ENCODE measurements around the gene OBSCN. TPM values are rescaled to one million over a fixed set of nuclear protein-coding genes. Genes with fewer than 3 reads are reported as not detected.
"Not testable (repeated sequence)": the region's sequence is repeated elsewhere in the genome, so short reads cannot be mapped to it uniquely, and the experiment has no call there.

OBSCN gene
- polyA plus RNA-seq, 3 donors, result 31.3 to 43.8 (median 35.6) TPM

GRCh38 chr1:228178737-228179684 lies 28.8 kb upstream of the OBSCN start:
- DNase-seq (ENCODE audit: extremely low read depth in 1 of 11, low read depth in 9 of 11, low spot score in 4 of 11), result no peak

DNA sequence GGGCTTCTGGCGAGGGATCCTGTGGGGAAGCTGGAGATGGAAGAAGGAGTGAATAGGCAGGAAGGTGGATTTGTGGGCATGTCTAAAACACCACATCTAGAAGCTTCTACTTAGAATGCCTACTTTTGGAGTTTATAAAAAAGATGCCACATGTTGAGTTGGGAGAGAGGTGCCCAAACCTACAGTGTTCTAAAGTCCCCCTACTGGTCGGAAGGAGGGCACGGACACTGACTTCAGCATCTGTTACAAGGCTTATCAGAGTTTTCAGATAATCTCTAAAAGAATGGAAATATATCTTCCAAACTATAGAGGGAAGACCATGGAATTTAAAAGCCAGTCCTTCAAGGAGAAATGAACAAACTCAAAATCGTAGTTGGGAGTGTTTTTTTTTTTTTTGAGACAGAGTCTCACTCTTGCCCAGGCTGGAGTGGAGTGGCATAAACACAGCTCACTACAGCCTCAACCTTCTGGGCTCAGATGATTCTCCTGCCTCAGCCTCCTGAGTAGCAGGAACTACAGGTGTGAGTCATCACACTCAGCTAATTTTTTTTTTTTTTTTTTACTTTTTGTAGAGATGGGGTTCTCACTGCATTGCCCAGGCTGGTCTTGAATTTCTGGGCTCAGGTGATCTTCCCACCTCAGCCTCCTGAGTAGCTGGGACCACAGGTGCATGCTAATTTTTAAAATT lies 27.4 kb upstream of the OBSCN start:
- no peak for DNase-seq (ENCODE audit: extremely low read depth in 1 of 11, low read depth in 9 of 11, low spot score in 4 of 11)

DNA sequence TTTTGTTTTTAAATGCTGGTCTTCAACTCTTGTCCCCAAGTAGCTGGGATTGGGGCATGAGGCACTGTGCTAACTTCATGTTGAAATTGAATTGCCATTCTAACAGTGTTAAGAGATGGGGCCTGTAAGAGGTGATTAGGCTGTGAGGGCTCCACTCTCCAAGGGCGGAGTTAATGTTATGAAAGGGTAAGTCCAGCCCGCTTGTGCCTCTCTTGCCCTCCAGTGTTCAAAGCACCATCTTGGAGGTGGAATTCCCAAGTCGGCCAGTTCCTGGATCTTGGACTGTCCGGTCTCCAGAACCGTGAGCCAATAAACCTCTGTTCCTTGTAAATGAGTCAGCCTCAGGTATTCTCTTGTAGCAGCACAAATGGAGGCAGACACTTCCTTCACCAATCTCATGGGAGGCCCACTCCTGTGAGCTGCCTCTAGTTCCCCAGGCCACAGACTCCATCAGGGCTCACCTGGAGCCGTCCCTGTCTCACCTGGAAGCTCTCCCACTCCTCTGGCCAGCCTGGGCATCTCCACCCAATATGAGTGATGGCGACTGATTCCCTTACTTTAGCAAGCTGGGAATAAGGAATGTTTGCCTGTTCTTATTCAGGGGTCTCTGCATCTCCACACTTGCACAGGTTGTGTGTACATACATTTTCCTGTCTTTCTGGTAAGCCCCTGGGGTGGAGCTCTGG lies 26.7 kb upstream of the OBSCN start:
- DNase-seq (ENCODE audit: extremely low read depth in 1 of 11, low read depth in 9 of 11, low spot score in 4 of 11), result no peak

- no peak for DNase-seq (ENCODE audit: extremely low read depth in 1 of 11, low read depth in 9 of 11, low spot score in 4 of 11)
Observed at GRCh38 chr1:228181645-228182034, 26.2 kb upstream of the OBSCN start.

DNA sequence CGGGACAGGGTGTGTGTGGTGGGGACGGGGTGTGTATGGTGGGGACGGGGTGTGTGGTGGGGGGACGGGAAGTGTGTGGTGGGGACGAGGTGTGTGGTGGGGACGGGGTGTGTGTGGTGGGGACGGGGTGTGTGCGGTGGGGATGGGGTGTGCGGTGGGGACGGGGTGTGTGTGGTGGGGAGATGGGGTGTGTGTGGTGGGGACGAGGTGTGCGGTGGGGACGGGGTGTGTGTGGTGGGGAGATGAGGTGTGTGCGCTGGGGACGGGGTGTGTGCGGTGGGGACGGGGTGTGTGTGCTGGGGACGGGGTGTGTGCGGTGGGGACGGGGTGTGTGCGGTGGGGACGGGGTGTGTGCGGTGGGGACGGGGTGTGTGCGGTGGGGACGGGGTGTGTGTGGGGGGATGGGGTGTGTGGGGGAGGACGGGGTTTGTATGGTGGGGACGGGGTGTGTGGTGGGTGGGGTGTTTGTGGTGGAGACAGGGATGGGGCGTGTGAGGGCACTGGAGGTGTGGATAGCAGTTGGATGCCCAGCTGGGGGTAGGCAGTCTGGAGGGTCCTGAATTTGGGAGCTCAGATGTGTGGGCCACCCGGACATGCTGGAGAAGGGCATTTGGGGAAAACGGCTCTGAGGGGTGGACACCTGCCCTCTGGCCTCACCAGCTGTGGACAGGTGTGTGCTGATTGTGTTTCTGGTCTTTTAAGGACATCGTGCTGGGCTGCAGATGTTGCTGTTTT lies 25.4 kb upstream of the OBSCN start:
- no peak for DNase-seq (ENCODE audit: extremely low read depth in 1 of 11, low read depth in 9 of 11, low spot score in 4 of 11)

GRCh38 chr1:228184152-228184551 lies 23.7 kb upstream of the OBSCN start:
- DNase-seq (ENCODE audit: extremely low read depth in 1 of 11, low read depth in 9 of 11, low spot score in 4 of 11), result no peak

- DNase-seq (ENCODE audit: extremely low read depth in 1 of 11, low read depth in 9 of 11, low spot score in 4 of 11), result no peak
Observed at GRCh38 chr1:228185641-228185965, 22.2 kb upstream of the OBSCN start.

DNA sequence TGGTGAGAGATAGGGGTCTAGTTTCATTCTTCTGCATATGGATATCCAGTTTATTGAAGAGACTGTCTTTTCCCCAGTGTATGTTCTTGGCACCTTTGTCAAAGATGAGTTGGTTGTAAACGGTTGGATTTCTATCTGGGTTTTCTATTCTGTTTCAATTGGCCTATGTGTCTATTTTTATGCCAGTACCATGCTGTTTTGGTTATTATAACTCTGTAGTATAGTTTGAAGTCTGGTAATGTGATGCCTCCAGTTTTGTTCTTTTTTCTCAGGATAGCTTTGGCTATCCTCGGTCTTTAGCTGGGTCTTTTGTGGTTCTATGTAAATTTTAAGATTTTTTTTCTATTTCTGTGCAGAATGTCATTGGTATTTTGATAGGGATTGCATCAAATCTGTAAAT lies 19.6 kb upstream of the OBSCN start:
- not testable (repeated sequence) for DNase-seq (ENCODE audit: extremely low read depth in 1 of 11, low read depth in 9 of 11, low spot score in 4 of 11)

DNA sequence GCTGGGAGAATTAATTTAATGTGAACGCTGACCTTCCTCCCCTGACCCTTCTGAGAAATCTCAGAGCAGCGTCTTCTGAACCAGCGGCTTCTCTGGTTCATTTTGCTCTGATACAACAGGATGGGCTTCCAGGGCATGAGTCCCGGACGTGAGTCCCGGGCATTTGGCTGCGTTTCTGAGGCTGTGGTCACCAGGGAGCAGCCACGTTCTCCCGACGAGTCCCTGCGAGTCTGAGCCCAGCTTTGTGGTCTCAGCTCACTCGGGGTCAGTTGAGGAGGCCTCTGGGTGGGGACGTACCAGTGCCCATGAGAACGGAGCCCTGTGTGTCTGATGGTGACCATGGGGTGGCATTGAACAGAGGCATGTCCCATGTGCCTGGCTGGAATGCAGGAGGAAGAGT lies 17.7 kb upstream of the OBSCN start:
- no peak for DNase-seq (ENCODE audit: extremely low read depth in 1 of 11, low read depth in 9 of 11, low spot score in 4 of 11)

GRCh38 chr1:228190778-228191177 lies 17.1 kb upstream of the OBSCN start:
- DNase-seq (ENCODE audit: extremely low read depth in 1 of 11, low read depth in 9 of 11, low spot score in 4 of 11), result no peak

GRCh38 chr1:228194436-228194835 lies 13.4 kb upstream of the OBSCN start:
- DNase-seq (ENCODE audit: extremely low read depth in 1 of 11, low read depth in 9 of 11, low spot score in 4 of 11), result no peak

DNA sequence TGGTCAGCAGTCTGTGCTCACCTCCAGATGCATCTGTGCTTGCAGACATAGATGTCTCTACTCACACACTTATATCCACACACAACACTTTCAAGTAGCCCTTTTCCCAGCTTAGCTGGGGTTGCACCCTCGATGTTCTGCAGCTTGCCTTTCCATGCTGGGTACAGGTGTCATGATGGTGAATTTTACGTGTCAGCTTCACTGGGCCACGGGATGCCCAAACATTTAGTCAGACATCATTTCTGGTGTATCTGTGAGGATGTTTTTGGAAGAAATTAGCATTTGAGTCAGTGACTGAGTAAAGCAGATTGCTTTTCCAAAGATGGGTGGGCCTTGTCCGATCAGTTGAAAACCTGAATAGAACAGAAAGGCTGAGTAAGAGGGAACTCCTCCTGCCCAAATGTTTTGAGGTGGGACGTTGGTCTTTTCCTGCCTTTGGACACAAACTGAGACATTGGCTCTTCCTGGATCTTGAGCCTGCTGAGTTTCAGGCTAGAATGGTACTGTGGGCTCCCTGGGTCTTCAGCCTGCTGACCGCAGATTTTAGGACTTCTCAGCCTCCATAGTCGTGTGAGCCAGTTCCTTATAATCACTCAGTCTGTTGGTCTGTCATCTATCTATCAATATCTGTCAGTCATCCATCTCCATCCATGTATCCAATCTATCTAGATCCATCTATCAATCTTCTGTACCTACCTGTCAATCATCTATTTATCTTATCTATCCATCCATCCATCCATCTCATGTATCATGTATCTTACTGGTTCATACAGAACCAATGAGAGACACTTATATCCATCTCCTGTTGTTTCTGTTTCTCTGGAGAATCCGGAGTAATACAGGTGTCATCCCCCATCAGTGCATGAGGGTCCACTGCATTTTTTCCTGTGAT lies 12.7 kb upstream of the OBSCN start:
- DNase-seq (ENCODE audit: extremely low read depth in 1 of 11, low read depth in 9 of 11, low spot score in 4 of 11), result no peak

DNA sequence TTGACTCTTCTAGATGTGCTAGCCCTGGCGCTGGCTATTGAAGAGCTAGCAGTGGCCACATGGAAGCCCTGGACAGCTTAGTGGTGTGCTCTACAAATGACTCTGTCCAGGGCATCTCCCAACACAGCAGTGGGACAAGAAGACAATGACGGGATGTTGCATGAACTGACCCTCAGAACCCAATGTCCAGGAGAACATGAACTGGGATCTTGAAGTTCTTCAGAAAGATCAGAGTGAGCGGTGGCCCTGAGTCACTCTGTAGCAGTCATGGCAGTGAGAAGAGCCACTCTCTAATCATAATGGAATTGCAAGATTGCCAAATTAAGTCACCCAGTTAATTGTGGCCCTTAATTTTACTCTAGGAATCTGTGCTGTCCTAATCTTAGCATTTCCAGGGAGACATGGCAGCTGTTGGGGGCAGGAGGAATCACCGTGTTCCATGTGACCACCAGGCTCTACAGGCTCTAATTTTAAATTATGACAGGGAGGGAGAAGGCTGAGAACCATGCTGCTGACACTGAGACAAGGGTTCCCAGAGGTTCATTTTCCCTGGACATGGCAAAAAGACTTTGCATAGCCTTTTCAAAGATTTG lies 10.2 kb upstream of the OBSCN start:
- no peak for DNase-seq (ENCODE audit: extremely low read depth in 1 of 11, low read depth in 9 of 11, low spot score in 4 of 11)

DNA sequence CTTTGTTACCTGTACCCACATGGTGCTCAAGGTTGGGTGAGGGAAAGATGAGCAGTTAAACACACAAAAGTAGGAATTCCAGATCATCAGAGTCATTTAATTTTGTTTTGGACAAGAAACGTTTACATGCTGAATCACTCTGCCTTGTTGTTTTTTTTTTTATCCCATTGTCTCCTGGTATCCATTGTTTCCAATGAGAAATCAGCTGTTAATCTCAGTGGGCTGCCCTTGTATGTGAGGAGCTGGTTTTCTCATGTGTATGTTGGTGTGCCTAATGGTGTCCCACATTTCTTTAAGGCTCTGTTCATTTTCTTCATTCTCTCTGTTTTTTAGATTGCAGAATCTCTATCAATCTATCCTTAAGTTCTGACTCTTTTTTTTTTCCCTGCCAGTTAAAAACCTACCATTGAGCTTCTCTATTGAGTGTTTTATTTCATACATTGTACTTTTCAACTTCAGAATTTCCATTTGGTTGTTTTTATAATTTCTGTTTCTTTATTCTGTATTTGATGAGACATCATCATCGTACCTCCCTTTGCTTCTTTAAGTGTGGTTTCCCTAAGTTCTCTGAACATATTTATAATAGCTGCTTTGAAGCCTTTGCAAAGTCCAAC lies 8.8 kb upstream of the OBSCN start:
- DNase-seq (ENCODE audit: extremely low read depth in 1 of 11, low read depth in 9 of 11, low spot score in 4 of 11), result no peak

DNA sequence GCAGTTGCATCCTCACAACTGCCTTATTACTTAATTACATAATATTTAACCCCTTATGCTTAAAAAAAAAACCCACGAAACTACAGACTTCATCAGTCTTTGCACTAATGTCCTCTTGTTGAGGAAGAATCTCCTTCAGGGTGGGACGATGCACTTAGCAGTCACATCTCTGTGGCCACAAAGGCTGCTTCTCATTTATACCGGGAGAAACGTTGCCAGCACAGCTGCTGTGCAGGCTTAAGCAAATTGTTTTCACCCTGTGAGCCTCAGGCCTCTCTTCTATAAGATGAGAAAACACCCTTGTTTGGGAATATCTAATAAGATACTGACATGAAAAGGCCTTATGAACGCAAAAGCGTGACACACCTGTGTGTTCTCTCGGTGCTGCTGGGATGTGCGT lies 2.9 kb upstream of the OBSCN start:
- DNase-seq (ENCODE audit: extremely low read depth in 1 of 11, low read depth in 9 of 11, low spot score in 4 of 11), result no peak

DNA sequence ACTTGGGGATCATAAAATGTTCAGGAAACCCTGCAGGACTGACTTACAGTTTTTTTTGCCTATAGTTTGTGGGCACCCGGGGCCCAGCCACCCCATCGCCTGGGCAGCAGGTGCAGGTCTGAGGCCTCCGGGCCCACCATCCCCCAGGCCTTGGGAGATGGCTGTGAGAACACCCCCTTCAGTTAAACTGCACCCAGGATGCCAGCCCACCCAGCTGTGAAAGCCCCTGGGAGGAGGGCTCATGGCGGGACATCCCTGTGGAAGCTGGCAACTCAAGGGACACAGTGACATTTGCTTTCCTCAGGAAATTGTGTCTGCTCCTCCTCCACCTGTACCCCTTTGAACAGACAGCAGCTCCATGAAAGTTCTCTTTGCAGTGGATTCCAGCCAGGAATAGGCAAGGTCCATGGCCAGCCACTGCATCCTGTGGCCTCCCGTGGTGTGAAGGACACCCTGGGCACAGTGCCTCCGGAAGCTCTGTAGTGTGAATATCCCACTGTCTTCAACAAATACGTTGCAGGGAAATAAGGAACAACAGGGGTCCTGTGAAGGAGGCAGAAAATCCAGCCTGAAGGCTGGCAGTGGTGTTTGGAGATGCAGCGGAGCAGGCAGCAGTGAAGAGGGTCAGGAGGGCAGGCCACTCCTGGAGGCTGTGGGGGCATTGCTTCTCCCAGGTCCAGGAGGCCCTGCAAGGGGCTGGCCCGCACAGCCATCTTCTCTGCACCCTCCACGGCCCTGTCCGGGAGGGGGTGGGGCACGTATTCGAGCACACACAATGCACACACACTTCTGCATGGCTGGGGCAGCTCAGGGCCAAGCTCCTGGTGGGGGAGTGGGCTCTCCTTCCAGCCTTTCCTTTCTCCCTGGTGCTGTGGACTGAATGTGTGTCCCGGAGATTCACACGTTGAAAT lies 2.1 kb upstream of the OBSCN start:
- no peak for DNase-seq (ENCODE audit: extremely low read depth in 1 of 11, low read depth in 9 of 11, low spot score in 4 of 11)
